Measurements from ENCODE around the gene SAP25. TPM values are rescaled to one million over a fixed set of nuclear protein-coding genes. Genes with fewer than 3 reads are reported as not detected.
"Not testable (repeated sequence)": the region's sequence is repeated elsewhere in the genome, so short reads cannot be mapped to it uniquely, and the experiment has no call there.

Gene SAP25
- total and polyA plus RNA-seq, 2 donors (not counting 1 experiment from before 2014, with no cell fraction given), result 51.7 to 71.9 TPM

- no peaks in the 10 kb centered on the region for H3K9me3 Mint-ChIP-seq (ENCODE audit: insufficient read depth)
- Histone ChIP-seq H3K4me1 (ENCODE audit: control insufficient read depth in 2 of 2, insufficient read depth in 2 of 2, low read length in 2 of 2) (peaks cover 14 to 23% of the 10 kb centered on the region in 2 donors), H3K4me2 (replicated peaks; ENCODE audit: low read depth, low read length, poor library complexity, severe bottlenecking) (peak overlapping the region; percentile 88), H3K27ac (ENCODE audit: low read length in 2 of 2) (peak overlapping the region in 1 of 2 donors; percentile 42), H3K27me3 (replicated peaks in 1 of 4; ENCODE audit: control extremely low read depth in 1 of 4, control insufficient read depth in 3 of 4, insufficient read depth in 4 of 4, low read length in 3 of 4) (no peaks in the 10 kb centered on the region), H3K9ac (ENCODE audit: low read length) (peak overlapping the region; percentile 63), H3K36me3 (replicated peaks in 1 of 2; ENCODE audit: control extremely low read depth in 1 of 2, control insufficient read depth in 1 of 2, extremely low read depth in 1 of 2, insufficient read depth in 2 of 2, low read length in 1 of 2) (no peaks in the 10 kb centered on the region), H3K9me3 (ENCODE audit: control extremely low read depth in 1 of 3, control insufficient read depth in 2 of 3, insufficient read depth in 1 of 3, low read length in 2 of 3) (no peaks in the 10 kb centered on the region), H3K79me2 (ENCODE audit: control insufficient read depth, insufficient read depth, low read length) (peaks cover 33% of the 10 kb centered on the region), H2AFZ (ENCODE audit: insufficient read depth, low read depth, low read length, poor library complexity, severe bottlenecking) (peak overlapping the region; percentile 85), H4K20me1 (ENCODE audit: control insufficient read depth, insufficient read depth, low read length, poor library complexity, severe bottlenecking) (no peaks in the 10 kb centered on the region), H3K4me3 (ENCODE audit: control extremely low read depth in 1 of 5, extremely low read depth in 1 of 5, insufficient read depth in 1 of 5, low read depth in 2 of 5, low read length in 4 of 5) (peak overlapping the region; percentile 35 to 65 (median 45))
- DNase-seq, result no peak
- no peak for ATAC-seq (ENCODE audit: low read depth)
- peak overlapping the region; percentile 76 for H3K27ac Mint-ChIP-seq
- TF ChIP-seq CTCF (IDR thresholded peaks at IDR 0.05) (no peak), EZH2 (IDR thresholded peaks at IDR 0.05; ENCODE audit: borderline replicate concordance, insufficient read depth, low read depth, low read length, poor library complexity, severe bottlenecking) (no peak)
- ChIA-PET POLR2A (interaction anchor here (0.9 to 1.6 kb wide), 3 partner anchors 11 to 50 kb away, joined by 3 to 6 read pairs (median 6); no protein-coding TSS in a partner anchor), CTCF (interaction anchor here (1.0 to 2.9 kb wide), 4 partner anchors 21 to 50 kb away, joined by 4 to 17 read pairs (median 6); partner anchors contain the start of gene FBXO24)
- peak overlapping the region; percentile 91 for H3K4me3 Mint-ChIP-seq
- H3K4me1 Mint-ChIP-seq, result peaks cover 31% of the 10 kb centered on the region
- WGBS (ENCODE audit: insufficient coverage), result 0% methylated on average over 3 of the region's 8 CpGs
- intact Hi-C loops (cut with micrococcal nuclease), result loop anchor here (1.0 to 2.0 kb wide), 6 partner anchors 20 to 314 kb away; partner anchors contain the start of genes GNB2, MEPCE, NYAP1 and SLC12A9
- peaks cover 1% of the 10 kb centered on the region for H3K27me3 Mint-ChIP-seq
Observed at GRCh38 chr7:100538348-100538653, 35.4 kb downstream of the SAP25 start.

GRCh38 chr7:100536695-100537094 lies 37.0 kb downstream of the SAP25 start:
- CTCF ChIA-PET, result interaction anchor here (1.1 to 1.8 kb wide), 3 partner anchors 12 to 155 kb away, joined by 3 to 13 read pairs (median 3); no protein-coding TSS in a partner anchor
- H3K4me3 ChIP-seq (ENCODE audit: control extremely low read depth in 1 of 5, extremely low read depth in 1 of 5, insufficient read depth in 1 of 5, low read depth in 2 of 5, low read length in 4 of 5); H3K4me2 ChIP-seq (replicated peaks; ENCODE audit: low read depth, low read length, poor library complexity, severe bottlenecking); H3K27ac ChIP-seq (ENCODE audit: low read length in 2 of 2); ATAC-seq (ENCODE audit: low read depth); H3K27me3 Mint-ChIP-seq; H3K27ac Mint-ChIP-seq; H2AFZ ChIP-seq (ENCODE audit: insufficient read depth, low read depth, low read length, poor library complexity, severe bottlenecking); H3K36me3 ChIP-seq (replicated peaks in 1 of 2; ENCODE audit: control extremely low read depth in 1 of 2, control insufficient read depth in 1 of 2, extremely low read depth in 1 of 2, insufficient read depth in 2 of 2, low read length in 1 of 2); intact Hi-C loops (cut with micrococcal nuclease); H3K9me3 Mint-ChIP-seq (ENCODE audit: insufficient read depth); H3K4me3 Mint-ChIP-seq; H3K27me3 ChIP-seq (replicated peaks in 1 of 4; ENCODE audit: control extremely low read depth in 1 of 4, control insufficient read depth in 3 of 4, insufficient read depth in 4 of 4, low read length in 3 of 4); H3K9me3 ChIP-seq (ENCODE audit: control extremely low read depth in 1 of 3, control insufficient read depth in 2 of 3, insufficient read depth in 1 of 3, low read length in 2 of 3); H3K9ac ChIP-seq (ENCODE audit: low read length); H4K20me1 ChIP-seq (ENCODE audit: control insufficient read depth, insufficient read depth, low read length, poor library complexity, severe bottlenecking); DNase-seq: not testable (repeated sequence)
- WGBS (ENCODE audit: insufficient coverage), result 71% methylated on average over 1 of the region's 2 CpGs
- H3K4me1 Mint-ChIP-seq, result peaks cover 19% of the 10 kb centered on the region
- peaks cover 14 to 16% of the 10 kb centered on the region in 2 donors for H3K4me1 ChIP-seq (ENCODE audit: control insufficient read depth in 2 of 2, insufficient read depth in 2 of 2, low read length in 2 of 2)
- peaks cover 25% of the 10 kb centered on the region for H3K79me2 ChIP-seq (ENCODE audit: control insufficient read depth, insufficient read depth, low read length)
- POLR2A ChIA-PET, result interaction anchor here (0.6 kb wide), 1 partner anchor 103 kb away, joined by 3 read pairs; no protein-coding TSS in a partner anchor

GRCh38 chr7:100535982-100536381 lies 37.7 kb downstream of the SAP25 start:
- ChIA-PET POLR2A (interaction anchor here (0.7 kb wide), 1 partner anchor 58 kb away, joined by 3 read pairs; no protein-coding TSS in a partner anchor), CTCF (interaction anchor here (1.7 to 1.8 kb wide), 2 partner anchors 12 to 24 kb away, joined by 3 to 13 read pairs; no protein-coding TSS in a partner anchor)
- Histone ChIP-seq H3K79me2 (ENCODE audit: control insufficient read depth, insufficient read depth, low read length) (peaks cover 20% of the 10 kb centered on the region), H3K4me1 (ENCODE audit: control insufficient read depth in 2 of 2, insufficient read depth in 2 of 2, low read length in 2 of 2) (peaks cover 14 to 16% of the 10 kb centered on the region in 2 donors)
- H3K9me3 Mint-ChIP-seq (ENCODE audit: insufficient read depth); H3K9ac ChIP-seq (ENCODE audit: low read length); H3K27ac ChIP-seq (ENCODE audit: low read length in 2 of 2); DNase-seq; H3K9me3 ChIP-seq (ENCODE audit: control extremely low read depth in 1 of 3, control insufficient read depth in 2 of 3, insufficient read depth in 1 of 3, low read length in 2 of 3); H4K20me1 ChIP-seq (ENCODE audit: control insufficient read depth, insufficient read depth, low read length, poor library complexity, severe bottlenecking); ATAC-seq (ENCODE audit: low read depth); H3K27me3 ChIP-seq (replicated peaks in 1 of 4; ENCODE audit: control extremely low read depth in 1 of 4, control insufficient read depth in 3 of 4, insufficient read depth in 4 of 4, low read length in 3 of 4); H2AFZ ChIP-seq (ENCODE audit: insufficient read depth, low read depth, low read length, poor library complexity, severe bottlenecking); H3K4me3 ChIP-seq (ENCODE audit: control extremely low read depth in 1 of 5, extremely low read depth in 1 of 5, insufficient read depth in 1 of 5, low read depth in 2 of 5, low read length in 4 of 5); H3K36me3 ChIP-seq (replicated peaks in 1 of 2; ENCODE audit: control extremely low read depth in 1 of 2, control insufficient read depth in 1 of 2, extremely low read depth in 1 of 2, insufficient read depth in 2 of 2, low read length in 1 of 2); H3K4me3 Mint-ChIP-seq; H3K27ac Mint-ChIP-seq; H3K27me3 Mint-ChIP-seq; H3K4me2 ChIP-seq (replicated peaks; ENCODE audit: low read depth, low read length, poor library complexity, severe bottlenecking); intact Hi-C loops (cut with micrococcal nuclease): not testable (repeated sequence)
- H3K4me1 Mint-ChIP-seq, result peaks cover 16% of the 10 kb centered on the region
- 100% methylated on average over 1 of the region's 9 CpGs for WGBS (ENCODE audit: insufficient coverage)
